Activated effector memory CD4-positive, alpha-beta T cell treated with Interleukin-2 at 50 U/mL for 16 hours (primary cell): Measurements from ENCODE around the gene TMEM87A.

Source experiments
- DNase-seq: peaks from one replicate; pipeline ENCODE4 v3.0.0-alpha.2; 2020

Gene TMEM87A

GRCh38 chr15:42199126-42199525 lies 74.1 kb downstream of the TMEM87A start:
- no peak for DNase-seq

GRCh38 chr15:42198516-42198915 lies 74.7 kb downstream of the TMEM87A start:
- DNase-seq = no peak

- DNase-seq = no peak
These were observed 78.7 kb downstream of the TMEM87A start for GRCh38 chr15:42194513-42194912.

- DNase-seq = no peak
These were observed 79.8 kb downstream of the TMEM87A start for GRCh38 chr15:42193383-42193782.

- no peak for DNase-seq
These were observed 81.5 kb downstream of the TMEM87A start for GRCh38 chr15:42191610-42192346.

GRCh38 chr15:42190370-42190769 lies 82.9 kb downstream of the TMEM87A start:
- no peak for DNase-seq

GRCh38 chr15:42185801-42186200 lies 87.4 kb downstream of the TMEM87A start:
- no peak for DNase-seq

GRCh38 chr15:42184736-42185135 lies 88.5 kb downstream of the TMEM87A start:
- no peak for DNase-seq

- no peak for DNase-seq
These were observed 88.9 kb downstream of the TMEM87A start for GRCh38 chr15:42184296-42184695.

GRCh38 chr15:42182961-42183360 lies 90.3 kb downstream of the TMEM87A start:
- no peak for DNase-seq

GRCh38 chr15:42182328-42182886 lies 90.8 kb downstream of the TMEM87A start:
- DNase-seq = no peak

GRCh38 chr15:42178056-42178455 lies 95.2 kb downstream of the TMEM87A start:
- DNase-seq = no peak

GRCh38 chr15:42175671-42176070 lies 97.6 kb downstream of the TMEM87A start:
- no peak for DNase-seq

GRCh38 chr15:42172475-42172874 lies 100.8 kb downstream of the TMEM87A start:
- no peak for DNase-seq

- no peak for DNase-seq
These were observed 101.4 kb downstream of the TMEM87A start for GRCh38 chr15:42171795-42172194.

GRCh38 chr15:42171122-42171521 lies 102.1 kb downstream of the TMEM87A start:
- DNase-seq = no peak

GRCh38 chr15:42166225-42166940 lies 106.8 kb downstream of the TMEM87A start:
- DNase-seq = no peak

GRCh38 chr15:42165106-42165505 lies 108.1 kb downstream of the TMEM87A start:
- no peak for DNase-seq

GRCh38 chr15:42163947-42164550 lies 109.2 kb downstream of the TMEM87A start:
- DNase-seq = no peak

GRCh38 chr15:42163291-42163690 lies 109.9 kb downstream of the TMEM87A start:
- no peak for DNase-seq
